HG02623 (cell line): ENCODE measurements around the gene CXCL14.

Experiments used
- ATAC-seq: cut with Tn5 transposase; IDR thresholded peaks from one replicate; pipeline ENCODE4 v1.9.1; 2021; ENCODE audit warnings: moderate library complexity; ENCODE audit not compliant: unreplicated experiment

Gene CXCL14

GRCh38 chr5:135568923-135569360, 9.8 kb downstream of the CXCL14 start:
- no peak for ATAC-seq

- ATAC-seq: no peak
These were observed 10.5 kb downstream of the CXCL14 start for GRCh38 chr5:135568246-135568645.

- ATAC-seq: no peak
These were observed 11.1 kb downstream of the CXCL14 start for GRCh38 chr5:135567661-135568060.

- no peak for ATAC-seq
These were observed 12.1 kb downstream of the CXCL14 start for GRCh38 chr5:135566422-135567400.

- ATAC-seq: no peak
These were observed 12.9 kb downstream of the CXCL14 start for GRCh38 chr5:135565725-135566421.

- ATAC-seq: no peak
These were observed 13.5 kb downstream of the CXCL14 start for GRCh38 chr5:135565266-135565665.

GRCh38 chr5:135564331-135564730, 14.5 kb downstream of the CXCL14 start:
- no peak for ATAC-seq

- ATAC-seq: no peak
These were observed 17.5 kb downstream of the CXCL14 start for GRCh38 chr5:135561266-135561665.

GRCh38 chr5:135560858-135561257, 17.9 kb downstream of the CXCL14 start:
- ATAC-seq: peak; percentile 82

GRCh38 chr5:135559354-135559753, 19.4 kb downstream of the CXCL14 start:
- ATAC-seq: no peak

GRCh38 chr5:135557076-135557838, 21.5 kb downstream of the CXCL14 start:
- ATAC-seq: no peak

- ATAC-seq: no peak
These were observed 22.2 kb downstream of the CXCL14 start for GRCh38 chr5:135556620-135557019.

GRCh38 chr5:135555530-135555929, 23.3 kb downstream of the CXCL14 start:
- ATAC-seq: no peak

GRCh38 chr5:135553688-135554462, 24.9 kb downstream of the CXCL14 start:
- ATAC-seq: no peak

- no peak for ATAC-seq
These were observed 27.0 kb downstream of the CXCL14 start for GRCh38 chr5:135551593-135552447.

- ATAC-seq: no peak
These were observed 29.4 kb downstream of the CXCL14 start for GRCh38 chr5:135549413-135549812.

GRCh38 chr5:135547590-135548254, 31.1 kb downstream of the CXCL14 start:
- no peak for ATAC-seq

- no peak for ATAC-seq
These were observed 31.9 kb downstream of the CXCL14 start for GRCh38 chr5:135546912-135547311.

GRCh38 chr5:135546101-135546500, 32.7 kb downstream of the CXCL14 start:
- ATAC-seq: no peak
